Measurements from ENCODE around the gene AVPR2. TPM values are rescaled to one million over a fixed set of nuclear protein-coding genes. Genes with fewer than 3 reads are reported as not detected.

AVPR2 gene
- total RNA-seq, 2 experiments from 2014 or later, result not detected

DNA sequence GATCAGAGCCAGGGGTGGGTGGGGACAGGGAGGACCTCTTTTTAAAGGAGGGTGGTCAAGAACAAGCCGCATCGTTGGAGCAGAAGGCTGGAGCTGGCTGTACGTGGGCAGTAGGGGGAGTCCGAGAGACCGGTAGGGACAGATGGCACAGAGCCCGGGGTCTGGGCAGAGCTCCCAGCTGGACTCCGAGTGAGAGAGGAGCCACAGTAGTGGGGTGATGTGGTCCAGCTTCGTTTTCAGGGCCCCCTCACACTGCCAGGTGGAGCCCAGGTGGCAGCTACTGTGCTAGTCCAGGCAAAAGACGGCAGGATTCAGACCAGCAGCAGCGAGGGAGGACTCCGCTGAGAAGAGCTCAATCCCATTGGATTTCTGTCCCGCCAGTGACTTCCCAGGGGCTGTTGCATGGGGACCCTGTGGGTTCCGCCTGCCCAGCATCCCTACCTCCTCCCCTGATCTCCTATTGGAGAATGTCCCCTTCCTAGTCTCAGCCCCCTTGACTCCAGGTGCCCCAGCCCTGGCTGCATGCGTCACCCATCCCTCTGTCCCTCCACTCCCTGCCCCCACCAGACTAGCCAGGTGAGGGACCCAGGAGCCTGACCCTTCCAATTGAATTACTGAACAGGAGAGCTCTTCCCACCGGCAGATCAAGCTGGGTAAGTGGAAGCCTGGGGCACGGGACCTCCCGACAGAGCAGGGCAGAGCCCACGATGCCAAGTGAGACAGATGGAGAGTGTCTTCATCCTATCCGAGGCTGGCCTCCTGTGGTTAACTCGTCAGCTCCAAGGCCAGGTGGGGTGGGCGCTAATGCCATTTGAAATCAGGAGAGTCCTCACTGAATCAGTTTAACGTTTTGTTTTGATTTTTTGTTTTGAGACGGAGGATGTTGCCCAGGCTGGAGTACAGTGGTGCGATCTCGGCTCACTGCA is 18.7 kb downstream of the AVPR2 start:
- Mint-ChIP-seq H3K4me1 (ENCODE audit: low read depth) (peaks cover 15% of the 10 kb centered on the region), H3K9me3 (no peaks in the 10 kb centered on the region), H3K27ac (peak overlapping the region; percentile 97), H3K36me3 (ENCODE audit: low read depth) (peaks cover 43% of the 10 kb centered on the region), H3K4me3 (peak overlapping the region; percentile 90), H3K27me3 (no peaks in the 10 kb centered on the region)
- no peak for DNase-seq
- TF ChIP-seq, protein P1, sequence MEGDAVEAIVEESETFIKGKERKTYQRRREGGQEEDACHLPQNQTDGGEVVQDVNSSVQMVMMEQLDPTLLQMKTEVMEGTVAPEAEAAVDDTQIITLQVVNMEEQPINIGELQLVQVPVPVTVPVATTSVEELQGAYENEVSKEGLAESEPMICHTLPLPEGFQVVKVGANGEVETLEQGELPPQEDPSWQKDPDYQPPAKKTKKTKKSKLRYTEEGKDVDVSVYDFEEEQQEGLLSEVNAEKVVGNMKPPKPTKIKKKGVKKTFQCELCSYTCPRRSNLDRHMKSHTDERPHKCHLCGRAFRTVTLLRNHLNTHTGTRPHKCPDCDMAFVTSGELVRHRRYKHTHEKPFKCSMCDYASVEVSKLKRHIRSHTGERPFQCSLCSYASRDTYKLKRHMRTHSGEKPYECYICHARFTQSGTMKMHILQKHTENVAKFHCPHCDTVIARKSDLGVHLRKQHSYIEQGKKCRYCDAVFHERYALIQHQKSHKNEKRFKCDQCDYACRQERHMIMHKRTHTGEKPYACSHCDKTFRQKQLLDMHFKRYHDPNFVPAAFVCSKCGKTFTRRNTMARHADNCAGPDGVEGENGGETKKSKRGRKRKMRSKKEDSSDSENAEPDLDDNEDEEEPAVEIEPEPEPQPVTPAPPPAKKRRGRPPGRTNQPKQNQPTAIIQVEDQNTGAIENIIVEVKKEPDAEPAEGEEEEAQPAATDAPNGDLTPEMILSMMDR (IDR thresholded peaks at IDR 0.05), result no peak
- ChIA-PET CTCF (interaction anchor here (0.7 to 11.9 kb wide), 6 partner anchors 12 to 159 kb away, joined by 3 to 136 read pairs (median 4); partner anchors contain the start of genes PLXNB3 and RENBP), POLR2A (interaction anchor here (0.7 to 9.8 kb wide), 10 partner anchors 11 to 144 kb away, joined by 3 to 130 read pairs (median 5); partner anchors contain the start of genes AVPR2, HCFC1, RENBP and TMEM187)
- no peak for ATAC-seq
- intact Hi-C loops (cut with micrococcal nuclease), result loop anchor here (10.0 kb wide), 1 partner anchor 158 kb away; the partner anchor contains the start of gene PLXNB3

DNA sequence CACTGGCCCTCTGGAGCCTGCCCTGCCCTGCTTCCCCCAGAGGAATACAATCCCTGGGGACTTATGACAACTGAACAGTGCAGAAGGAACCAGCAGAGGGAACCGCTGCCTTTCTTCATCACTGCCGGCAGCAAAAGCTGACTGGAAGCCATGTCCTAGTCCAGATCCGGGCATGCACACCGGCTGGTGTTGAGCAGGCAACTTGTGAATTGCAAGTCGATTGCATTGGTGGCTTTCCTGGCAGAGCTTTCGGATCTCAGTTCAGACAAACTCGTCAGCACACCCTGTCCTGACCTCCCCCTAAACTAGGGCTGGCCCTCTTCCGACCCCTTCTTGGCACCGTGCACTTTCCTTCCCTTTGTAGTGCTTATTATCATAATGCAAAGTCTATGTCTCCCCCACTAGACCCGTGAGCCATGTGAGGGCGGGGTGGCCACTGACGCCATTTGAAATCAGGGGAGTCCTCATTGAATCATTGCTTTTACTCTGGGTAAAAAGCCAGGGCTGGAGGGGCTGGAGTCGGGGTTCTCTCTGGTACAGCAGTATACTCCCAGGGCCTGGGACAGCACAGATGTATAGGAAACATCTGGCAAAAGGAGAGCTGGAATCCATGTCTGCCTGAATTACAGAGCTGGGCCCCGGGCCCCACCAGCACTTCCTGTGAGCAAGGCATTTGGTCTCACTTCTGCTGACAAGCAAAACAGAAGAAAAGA is 19.8 kb downstream of the AVPR2 start:
- Mint-ChIP-seq H3K9me3 (no peaks in the 10 kb centered on the region), H3K27me3 (no peaks in the 10 kb centered on the region)
- POLR2A ChIA-PET, result interaction anchor here (0.8 to 9.8 kb wide), 10 partner anchors 10 to 130 kb away, joined by 3 to 130 read pairs (median 10); partner anchors contain the start of genes HCFC1, IDH3G, IRAK1 and NAA10

DNA sequence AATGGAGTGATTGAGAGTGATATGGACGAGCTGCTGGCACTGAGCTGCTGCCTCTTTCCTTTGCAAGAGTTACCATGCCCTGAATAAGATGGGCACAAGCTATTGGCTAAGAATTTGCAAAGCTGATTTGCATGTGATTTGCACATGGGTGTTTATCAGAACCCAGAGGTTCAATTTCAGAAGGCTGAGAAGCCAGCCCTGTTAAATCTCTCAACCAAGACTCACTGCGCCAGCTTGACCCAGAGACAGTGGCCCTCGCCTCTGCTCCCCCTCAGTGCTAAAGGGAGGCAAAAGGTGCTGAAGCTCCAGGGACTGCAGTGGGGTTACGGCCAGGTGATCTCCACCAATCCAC is 20.9 kb downstream of the AVPR2 start:
- no peaks in the 10 kb centered on the region for H3K27me3 Mint-ChIP-seq
- intact Hi-C loops (cut with micrococcal nuclease), result loop anchor here (10.0 kb wide), 1 partner anchor 161 kb away; the partner anchor contains the start of gene PLXNB3
- peaks cover 39% of the 10 kb centered on the region for H3K36me3 Mint-ChIP-seq (ENCODE audit: low read depth)
- TF ChIP-seq, protein P1 (IDR thresholded peaks at IDR 0.05), result no peak
- no peak for ATAC-seq
- peaks cover 19% of the 10 kb centered on the region for H3K4me1 Mint-ChIP-seq (ENCODE audit: low read depth)
- ChIA-PET CTCF (interaction anchor here (0.7 to 11.9 kb wide), 8 partner anchors 13 to 131 kb away, joined by 3 to 136 read pairs (median 4); partner anchors contain the start of genes IDH3G, RENBP and SSR4), POLR2A (interaction anchor here (0.6 to 9.8 kb wide), 17 partner anchors 9 to 170 kb away, joined by 3 to 130 read pairs (median 6); partner anchors contain the start of genes HCFC1, IDH3G, IRAK1 and NAA10)
- peak overlapping the region; percentile 90 for H3K4me3 Mint-ChIP-seq
- DNase-seq, result no peak
- H3K27ac Mint-ChIP-seq, result peak overlapping the region; percentile 97
- no peaks in the 10 kb centered on the region for H3K9me3 Mint-ChIP-seq

More for the DNA sequence above, 19.8 kb downstream of the AVPR2 start:
- intact Hi-C loops (cut with micrococcal nuclease), result loop anchor here (10.0 kb wide), 1 partner anchor 160 kb away; the partner anchor contains the start of gene PLXNB3
- CTCF ChIA-PET, result interaction anchor here (0.7 to 11.9 kb wide), 11 partner anchors 11 to 160 kb away, joined by 3 to 136 read pairs (median 4); partner anchors contain the start of genes IRAK1, PLXNB3 and RENBP
- peak overlapping the region; percentile 97 for H3K27ac Mint-ChIP-seq
- ATAC-seq (no peak), DNase-seq (peak; percentile 61)
- peak overlapping the region; percentile 90 for H3K4me3 Mint-ChIP-seq
- TF ChIP-seq, protein P1 (IDR thresholded peaks at IDR 0.05), result no peak
- H3K4me1 Mint-ChIP-seq (ENCODE audit: low read depth), result peaks cover 18% of the 10 kb centered on the region
- H3K36me3 Mint-ChIP-seq (ENCODE audit: low read depth), result peaks cover 43% of the 10 kb centered on the region

DNA sequence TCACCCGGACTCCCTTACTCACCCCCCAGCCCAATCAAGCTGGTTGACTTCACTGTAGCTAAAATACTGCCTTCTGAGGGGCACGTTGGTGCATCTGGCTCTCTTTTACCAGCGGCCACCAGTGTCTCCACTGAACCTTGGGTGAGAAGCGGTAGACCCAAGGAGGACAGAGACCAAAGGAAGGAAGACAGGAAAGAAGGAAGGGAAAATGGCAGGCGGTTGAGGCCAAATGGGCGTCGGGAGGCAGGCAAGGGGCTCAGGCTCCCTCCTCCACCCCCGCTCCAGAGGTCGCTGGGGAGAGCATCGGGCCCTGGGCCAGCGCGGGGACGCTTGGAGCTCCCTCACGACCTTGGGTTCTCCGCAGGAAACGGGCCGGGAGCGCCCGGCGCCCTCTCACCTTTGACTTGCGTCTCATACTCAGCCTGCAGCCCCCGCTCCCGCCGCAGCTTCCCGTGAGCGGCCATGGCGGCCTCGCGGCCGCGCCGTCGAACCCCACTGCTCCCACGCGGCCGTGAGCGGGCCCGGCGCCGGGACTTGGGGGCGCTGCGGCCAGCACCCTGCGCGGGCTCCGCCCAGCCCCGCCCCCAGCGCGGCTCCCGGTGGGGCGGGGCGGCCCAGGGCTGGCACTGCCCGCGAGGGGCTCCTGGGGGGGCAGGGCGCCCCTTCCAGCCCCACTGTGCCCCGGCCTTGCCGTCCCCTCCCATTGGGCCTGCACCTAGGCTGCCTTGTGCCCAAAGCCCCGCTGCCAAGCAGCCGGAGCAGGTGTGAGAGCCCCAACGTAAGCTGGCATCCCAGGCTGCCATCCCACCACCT is 21.5 kb downstream of the AVPR2 start, which contains the start of gene ARHGAP4:
ARHGAP4 (minus strand) TSS at position 526 of the 813 bp plus-strand sequence; CDS start at position 464, 62 bp downstream.
- ChIA-PET POLR2A (interaction anchor here (0.6 to 9.8 kb wide), 19 partner anchors 9 to 170 kb away, joined by 3 to 130 read pairs (median 5); partner anchors contain the start of genes HCFC1, IDH3G, IRAK1 and NAA10), CTCF (interaction anchor here (0.7 to 11.9 kb wide), 9 partner anchors 13 to 47 kb away, joined by 3 to 136 read pairs (median 4); partner anchors contain the start of genes HCFC1 and RENBP)
- ATAC-seq (peak; percentile 9), DNase-seq (peak; percentile 75)
- Mint-ChIP-seq H3K4me3 (peak within 1 kb of the TSS; percentile 90), H3K36me3 (ENCODE audit: low read depth) (peaks cover 39% of the 10 kb centered on the region), H3K27me3 (no peaks in the 10 kb centered on the region), H3K9me3 (no peaks in the 10 kb centered on the region), H3K4me1 (ENCODE audit: low read depth) (peaks cover 25% of the 10 kb centered on the region), H3K27ac (peak within 1 kb of the TSS; percentile 99)
- intact Hi-C loops (cut with micrococcal nuclease), result loop anchor here (10.0 kb wide), 1 partner anchor 161 kb away; the partner anchor contains the start of gene PLXNB3
- TF ChIP-seq, protein P1 (IDR thresholded peaks at IDR 0.05), result no peak
